HepG2 (cell line): ENCODE measurements around the gene GTF2H4. TPM values are rescaled to one million over a fixed set of nuclear protein-coding genes. Genes with fewer than 3 reads are reported as not detected.

Experiments used
- ATF7-NPFF ChIP-seq: sonication (generic); formaldehyde crosslinking; IDR thresholded peaks from 2 replicates; pipeline ENCODE4 v1.8.1; 2023; ENCODE audit warnings: mild to moderate bottlenecking, low read depth, missing genetic modification reagents, moderate library complexity
- CCAR2 ChIP-seq: fragments of 200-400 bp; formaldehyde crosslinking; optimal IDR thresholded peaks from 2 replicates; pipeline ENCODE3; 2018; ENCODE audit warnings: low read depth, mild to moderate bottlenecking, low read length, moderate library complexity
- ELF1 ChIP-seq: sonication (generic); formaldehyde crosslinking; IDR thresholded peaks from 2 replicates; pipeline ENCODE4 v1.4.0; 2020; ENCODE audit warnings: missing genetic modification reagents
- HDAC1 ChIP-seq: sonication (generic); formaldehyde crosslinking; IDR thresholded peaks from 2 replicates; pipeline ENCODE4 v1.5.1; 2020; ENCODE audit warnings: mild to moderate bottlenecking, missing genetic modification reagents
- HDAC2 ChIP-seq: sonication (generic); formaldehyde crosslinking; IDR thresholded peaks from 2 replicates; pipeline ENCODE4 v1.4.0; 2020; ENCODE audit warnings: missing genetic modification reagents
- ISL2 ChIP-seq: sonication (generic); formaldehyde crosslinking; IDR thresholded peaks from 2 replicates; pipeline ENCODE4 v1.5.0; 2020; ENCODE audit warnings: missing genetic modification reagents
- NFATC3 ChIP-seq: sonication (generic); formaldehyde crosslinking; IDR thresholded peaks from 2 replicates; pipeline ENCODE4 v1.5.1; 2020; ENCODE audit warnings: mild to moderate bottlenecking, missing genetic modification reagents
- PCBP1 ChIP-seq: fragments of 200-400 bp; formaldehyde crosslinking; IDR thresholded peaks from 2 replicates; pipeline ENCODE4 v1.6.1; 2017; ENCODE audit warnings: mild to moderate bottlenecking, low read depth, low read length, borderline replicate concordance
- PCBP2 ChIP-seq: fragments of 200-400 bp; formaldehyde crosslinking; optimal IDR thresholded peaks from 2 replicates; pipeline ENCODE3; 2018; ENCODE audit warnings: low read length, low read depth; ENCODE audit not compliant: poor library complexity, severe bottlenecking
- PHF21A ChIP-seq: sonication (generic); formaldehyde crosslinking; IDR thresholded peaks from 2 replicates; pipeline ENCODE4 v1.5.0; 2020; ENCODE audit warnings: mild to moderate bottlenecking, missing genetic modification reagents
- PHF8 ChIP-seq: sonication (generic); formaldehyde crosslinking; IDR thresholded peaks from 2 replicates; pipeline ENCODE4 v1.5.0; 2020; ENCODE audit warnings: missing genetic modification reagents
- RAD51 ChIP-seq: fragments of 450-650 bp; IDR thresholded peaks from 2 replicates; pipeline ENCODE4 v1.6.1; 2016; ENCODE audit warnings: borderline replicate concordance
- SMAD1 ChIP-seq: sonication (generic); formaldehyde crosslinking; IDR thresholded peaks from 2 replicates; pipeline ENCODE4 v1.4.0; 2020; ENCODE audit warnings: missing genetic modification reagents, low read depth, mild to moderate bottlenecking, borderline replicate concordance
- XRCC5 ChIP-seq: fragments of 200-400 bp; formaldehyde crosslinking; optimal IDR thresholded peaks from 2 replicates; pipeline ENCODE3; 2017; ENCODE audit warnings: mild to moderate bottlenecking, low read length
- ZNF713 ChIP-seq: sonication (generic); formaldehyde crosslinking; IDR thresholded peaks from 2 replicates; pipeline ENCODE4 v1.4.0; 2020; ENCODE audit warnings: mild to moderate bottlenecking, missing genetic modification reagents
- polyA plus RNA-seq, 8 experiments: library from polyadenylated mRNA; depleted of rRNA in 3 of 8; stranded (reverse) in 7 of 8; unstranded in 1 of 8; fragments of >200 nt; fragmentation: Illumina TruSeq in 4 of 8; extraction: Trizol in 4 of 8; gene quantifications; 2 replicates each; pipeline versions ENCODE4 v1.2.1 to v1.2.3, GENCODE V29; 2011 to 2016; ENCODE audit warnings: low read depth in 4 of 8, missing spikeins in 1 of 8, mixed read lengths in 1 of 8; ENCODE audit not compliant: insufficient read depth in 1 of 8
- total RNA-seq, 5 experiments: library from RNA; depleted of rRNA; stranded (reverse); fragments of >200 nt; fragmentation: Illumina TruSeq; extraction: Trizol; gene quantifications; 2 replicates each; pipeline ENCODE4 v1.2.3, GENCODE V29; 2016; ENCODE audit warnings: low read depth in 1 of 5
- TF ChIP-seq, protein P1 (sequence below): sonication (generic); formaldehyde crosslinking; conservative IDR thresholded peaks from 2 replicates; pipeline ENCODE4 v1.8.0; 2022; ENCODE audit warnings: low read depth, missing genetic modification reagents
- TF ChIP-seq, protein P2 (sequence below): sonication (generic); formaldehyde crosslinking; IDR thresholded peaks from 2 replicates; pipeline ENCODE4 v1.5.1; 2020; ENCODE audit warnings: missing genetic modification reagents, mild to moderate bottlenecking, borderline replicate concordance
- TF ChIP-seq, protein P3 (sequence below), 2 experiments: fragments of 450-650 bp in 1 of 2; sonication (generic) in 1 of 2; formaldehyde crosslinking; IDR thresholded peaks; 2 replicates each; pipeline versions ENCODE4 v1.5.0 to v1.8.0; 2020 to 2022; ENCODE audit warnings: mild to moderate bottlenecking in 1 of 2, missing genetic modification reagents in 1 of 2
- TF ChIP-seq, protein P4 (sequence below): IDR thresholded peaks from 2 replicates; pipeline ENCODE4 v1.6.1; 2016; ENCODE audit warnings: missing biosample characterization, missing genetic modification reagents, low read depth
- TF ChIP-seq, protein P5 (sequence below): sonication (generic); formaldehyde crosslinking; IDR thresholded peaks from 2 replicates; pipeline ENCODE4 v1.5.0; 2020; ENCODE audit warnings: mild to moderate bottlenecking, missing genetic modification reagents

Gene GTF2H4
- total and polyA plus RNA-seq, 2 of the 13 experiments (the other 11 are each of a cell fraction or from before 2014, with no cell fraction given) = 15.9 to 49.3 TPM

DNA sequence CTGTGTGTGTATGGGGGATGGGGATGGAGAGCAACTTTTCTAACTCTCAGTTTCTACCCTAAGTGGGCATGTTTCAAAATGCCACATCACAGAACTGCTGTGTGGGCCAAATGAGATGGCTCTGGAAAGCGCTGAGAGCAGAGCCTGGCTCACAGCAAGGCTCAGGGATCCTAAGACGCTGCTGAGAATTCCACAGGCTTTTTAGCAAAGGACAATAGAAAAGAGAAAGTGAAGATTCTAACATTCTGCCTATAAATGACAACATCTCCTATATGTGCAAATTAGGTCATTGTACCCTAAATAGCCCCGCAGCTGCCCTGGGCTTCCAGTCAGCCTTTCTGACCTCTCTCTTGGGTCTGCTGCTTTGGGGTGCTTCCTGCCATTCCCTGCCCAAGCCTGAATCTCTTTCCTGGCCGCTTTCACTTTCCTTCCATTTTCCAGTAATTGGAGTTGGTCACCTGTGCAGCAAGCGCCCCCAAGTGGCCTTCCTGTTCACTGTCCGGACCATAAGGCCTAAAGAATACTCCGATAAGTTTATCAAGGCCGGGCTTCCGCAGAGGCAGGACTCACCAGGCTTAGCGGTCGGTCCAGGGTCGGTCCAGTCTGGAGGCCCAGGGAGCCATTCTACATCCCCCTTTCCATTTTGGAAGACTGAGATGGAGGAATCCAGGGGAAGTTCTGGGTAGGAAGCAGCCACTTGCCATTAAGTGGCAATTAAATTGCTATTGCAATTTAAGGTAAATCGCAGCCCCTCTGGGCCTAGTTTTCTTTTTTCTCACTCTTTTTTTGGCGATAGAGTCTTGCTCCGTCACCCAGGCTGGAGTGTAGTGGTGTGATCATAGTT is 30.4 kb upstream of the GTF2H4 start (continued):
- TF ChIP-seq HDAC1 (CRISPR knock-in tag) = peak; percentile 44
- no peak for TF ChIP-seq ATF7-NPFF (CRISPR knock-in tag)
- TF ChIP-seq ISL2 (CRISPR knock-in tag) = 0 out of 2 replicates have a peak, but pooled peaks have one; percentile 47
- no peak for TF ChIP-seq NFATC3 (CRISPR knock-in tag)
- TF ChIP-seq PCBP1 = no peak
- TF ChIP-seq ZNF713 (CRISPR knock-in tag) = no peak
- no peak for TF ChIP-seq CCAR2
- TF ChIP-seq PCBP2 = no peak
- no peak for TF ChIP-seq SMAD1 (CRISPR knock-in tag)
- TF ChIP-seq PHF21A = peak; percentile 72; the same call in 1 of the 2 replicates
- TF ChIP-seq RAD51 = no peak
- TF ChIP-seq HDAC2 (CRISPR knock-in tag) = peak; percentile 47
- TF ChIP-seq, protein P1, sequence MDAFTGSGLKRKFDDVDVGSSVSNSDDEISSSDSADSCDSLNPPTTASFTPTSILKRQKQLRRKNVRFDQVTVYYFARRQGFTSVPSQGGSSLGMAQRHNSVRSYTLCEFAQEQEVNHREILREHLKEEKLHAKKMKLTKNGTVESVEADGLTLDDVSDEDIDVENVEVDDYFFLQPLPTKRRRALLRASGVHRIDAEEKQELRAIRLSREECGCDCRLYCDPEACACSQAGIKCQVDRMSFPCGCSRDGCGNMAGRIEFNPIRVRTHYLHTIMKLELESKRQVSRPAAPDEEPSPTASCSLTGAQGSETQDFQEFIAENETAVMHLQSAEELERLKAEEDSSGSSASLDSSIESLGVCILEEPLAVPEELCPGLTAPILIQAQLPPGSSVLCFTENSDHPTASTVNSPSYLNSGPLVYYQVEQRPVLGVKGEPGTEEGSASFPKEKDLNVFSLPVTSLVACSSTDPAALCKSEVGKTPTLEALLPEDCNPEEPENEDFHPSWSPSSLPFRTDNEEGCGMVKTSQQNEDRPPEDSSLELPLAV (CRISPR knock-in tag) = no peak
- TF ChIP-seq ELF1 (CRISPR knock-in tag) = peak; percentile 46
- TF ChIP-seq, protein P2, sequence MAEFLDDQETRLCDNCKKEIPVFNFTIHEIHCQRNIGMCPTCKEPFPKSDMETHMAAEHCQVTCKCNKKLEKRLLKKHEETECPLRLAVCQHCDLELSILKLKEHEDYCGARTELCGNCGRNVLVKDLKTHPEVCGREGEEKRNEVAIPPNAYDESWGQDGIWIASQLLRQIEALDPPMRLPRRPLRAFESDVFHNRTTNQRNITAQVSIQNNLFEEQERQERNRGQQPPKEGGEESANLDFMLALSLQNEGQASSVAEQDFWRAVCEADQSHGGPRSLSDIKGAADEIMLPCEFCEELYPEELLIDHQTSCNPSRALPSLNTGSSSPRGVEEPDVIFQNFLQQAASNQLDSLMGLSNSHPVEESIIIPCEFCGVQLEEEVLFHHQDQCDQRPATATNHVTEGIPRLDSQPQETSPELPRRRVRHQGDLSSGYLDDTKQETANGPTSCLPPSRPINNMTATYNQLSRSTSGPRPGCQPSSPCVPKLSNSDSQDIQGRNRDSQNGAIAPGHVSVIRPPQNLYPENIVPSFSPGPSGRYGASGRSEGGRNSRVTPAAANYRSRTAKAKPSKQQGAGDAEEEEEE (CRISPR knock-in tag) = no peak
- TF ChIP-seq, protein P3, sequence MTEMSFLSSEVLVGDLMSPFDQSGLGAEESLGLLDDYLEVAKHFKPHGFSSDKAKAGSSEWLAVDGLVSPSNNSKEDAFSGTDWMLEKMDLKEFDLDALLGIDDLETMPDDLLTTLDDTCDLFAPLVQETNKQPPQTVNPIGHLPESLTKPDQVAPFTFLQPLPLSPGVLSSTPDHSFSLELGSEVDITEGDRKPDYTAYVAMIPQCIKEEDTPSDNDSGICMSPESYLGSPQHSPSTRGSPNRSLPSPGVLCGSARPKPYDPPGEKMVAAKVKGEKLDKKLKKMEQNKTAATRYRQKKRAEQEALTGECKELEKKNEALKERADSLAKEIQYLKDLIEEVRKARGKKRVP (CRISPR knock-in tag; IDR thresholded peaks at IDR 0.05) = no peak
- TF ChIP-seq, protein P4, sequence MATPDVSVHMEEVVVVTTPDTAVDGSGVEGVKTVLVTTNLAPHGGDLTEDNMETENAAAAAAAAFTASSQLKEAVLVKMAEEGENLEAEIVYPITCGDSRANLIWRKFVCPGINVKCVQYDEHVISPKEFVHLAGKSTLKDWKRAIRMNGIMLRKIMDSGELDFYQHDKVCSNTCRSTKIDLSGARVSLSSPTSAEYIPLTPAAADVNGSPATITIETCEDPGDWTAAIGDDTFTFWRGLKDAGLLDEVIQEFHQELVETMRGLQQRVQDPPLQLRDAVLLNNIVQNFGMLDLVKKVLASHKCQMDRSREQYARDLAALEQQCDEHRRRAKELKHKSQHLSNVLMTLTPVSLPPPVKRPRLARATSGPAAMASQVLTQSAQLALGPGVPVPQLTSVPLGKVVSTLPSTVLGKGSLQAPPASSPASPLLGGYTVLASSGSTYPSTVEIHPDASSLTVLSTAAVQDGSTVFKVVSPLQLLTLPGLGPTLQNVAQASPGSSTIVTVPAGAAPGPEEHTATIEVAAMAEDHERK = no peak
- TF ChIP-seq PHF8 (CRISPR knock-in tag) = peak; percentile 36
- TF ChIP-seq, protein P5, sequence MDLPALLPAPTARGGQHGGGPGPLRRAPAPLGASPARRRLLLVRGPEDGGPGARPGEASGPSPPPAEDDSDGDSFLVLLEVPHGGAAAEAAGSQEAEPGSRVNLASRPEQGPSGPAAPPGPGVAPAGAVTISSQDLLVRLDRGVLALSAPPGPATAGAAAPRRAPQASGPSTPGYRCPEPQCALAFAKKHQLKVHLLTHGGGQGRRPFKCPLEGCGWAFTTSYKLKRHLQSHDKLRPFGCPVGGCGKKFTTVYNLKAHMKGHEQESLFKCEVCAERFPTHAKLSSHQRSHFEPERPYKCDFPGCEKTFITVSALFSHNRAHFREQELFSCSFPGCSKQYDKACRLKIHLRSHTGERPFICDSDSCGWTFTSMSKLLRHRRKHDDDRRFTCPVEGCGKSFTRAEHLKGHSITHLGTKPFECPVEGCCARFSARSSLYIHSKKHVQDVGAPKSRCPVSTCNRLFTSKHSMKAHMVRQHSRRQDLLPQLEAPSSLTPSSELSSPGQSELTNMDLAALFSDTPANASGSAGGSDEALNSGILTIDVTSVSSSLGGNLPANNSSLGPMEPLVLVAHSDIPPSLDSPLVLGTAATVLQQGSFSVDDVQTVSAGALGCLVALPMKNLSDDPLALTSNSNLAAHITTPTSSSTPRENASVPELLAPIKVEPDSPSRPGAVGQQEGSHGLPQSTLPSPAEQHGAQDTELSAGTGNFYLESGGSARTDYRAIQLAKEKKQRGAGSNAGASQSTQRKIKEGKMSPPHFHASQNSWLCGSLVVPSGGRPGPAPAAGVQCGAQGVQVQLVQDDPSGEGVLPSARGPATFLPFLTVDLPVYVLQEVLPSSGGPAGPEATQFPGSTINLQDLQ (CRISPR knock-in tag) = no peak
- peak; percentile 93 for TF ChIP-seq XRCC5
